ENCODE measurements around the gene SH3PXD2B.

GRCh38 chr5:172343741-172344140 is 110.6 kb downstream of the SH3PXD2B start:
- no peak for TF ChIP-seq CTCF (IDR thresholded peaks at IDR 0.05; ENCODE audit: borderline replicate concordance, extremely low read depth, low read length, poor library complexity, severe bottlenecking)
- TF ChIP-seq EZH2 (IDR thresholded peaks at IDR 0.05; ENCODE audit: borderline replicate concordance, low read depth, low read length, severe bottlenecking) = no peak

Data from DND-41 (cell line).